Stimulated activated memory B cell treated with anti-CD40 and anti-IgM and Interleukin-4, amounts not matched to agents 10 μg/mL and 1 μg/mL and 100 μg/mL, for 72 hours (primary cell): ENCODE data around the gene PKHD1.
A peak's percentile ranks its signal among the peaks of the same experiment; 100 is the strongest.

ENCODE experiments used
- ATAC-seq: fragments of 150-1000 bp; cut with Tn5 transposase; 2 replicates; pipeline ENCODE4 v1.10.0; 2021
- H3K27ac Mint-ChIP-seq: one replicate; pipeline ENCODE4 v1.8.0; 2022; ENCODE audit warnings: mild to moderate bottlenecking, mixed read lengths
- H3K27me3 Mint-ChIP-seq: one replicate; pipeline ENCODE4 v1.8.0; 2022; ENCODE audit warnings: mixed read lengths
- H3K36me3 Mint-ChIP-seq: one replicate; pipeline ENCODE4 v1.8.0; 2022; ENCODE audit warnings: mixed read lengths
- H3K4me1 Mint-ChIP-seq: one replicate; pipeline ENCODE4 v1.8.0; 2022; ENCODE audit warnings: mixed read lengths
- H3K4me3 Mint-ChIP-seq: one replicate; pipeline ENCODE4 v1.8.0; 2022; ENCODE audit warnings: mild to moderate bottlenecking, moderate library complexity, mixed read lengths
- H3K9me3 Mint-ChIP-seq: one replicate; pipeline ENCODE4 v1.8.0; 2022; ENCODE audit warnings: mixed read lengths

PKHD1 gene

GRCh38 chr6:52027699-52028098 is 59.7 kb downstream of the PKHD1 start:
- Mint-ChIP-seq H3K4me3 (no peak overlapping the region), H3K36me3 (no peaks in the 10 kb centered on the region), H3K27ac (no peak overlapping the region), H3K27me3 (peaks cover 11% of the 10 kb centered on the region), H3K9me3 (peaks cover 2% of the 10 kb centered on the region), H3K4me1 (no peaks in the 10 kb centered on the region)
- no peak for ATAC-seq

- no peaks in the 10 kb centered on the region for H3K9me3 Mint-ChIP-seq
- H3K27ac Mint-ChIP-seq: no peak overlapping the region
- peaks cover 11% of the 10 kb centered on the region for H3K27me3 Mint-ChIP-seq
- H3K4me1 Mint-ChIP-seq: no peaks in the 10 kb centered on the region
- no peaks in the 10 kb centered on the region for H3K36me3 Mint-ChIP-seq
- no peak overlapping the region for H3K4me3 Mint-ChIP-seq
- no peak for ATAC-seq
Measured at GRCh38 chr6:52024451-52025068, 62.9 kb downstream of the PKHD1 start.

GRCh38 chr6:52022675-52023074 is 64.7 kb downstream of the PKHD1 start:
- no peaks in the 10 kb centered on the region for H3K9me3 Mint-ChIP-seq
- H3K4me1 Mint-ChIP-seq: no peaks in the 10 kb centered on the region
- H3K27me3 Mint-ChIP-seq: peaks cover 6% of the 10 kb centered on the region
- H3K36me3 Mint-ChIP-seq: no peaks in the 10 kb centered on the region
- no peak for ATAC-seq
- no peak overlapping the region for H3K27ac Mint-ChIP-seq
- H3K4me3 Mint-ChIP-seq: no peak overlapping the region

- H3K4me1 Mint-ChIP-seq: peaks cover 3% of the 10 kb centered on the region
- no peaks in the 10 kb centered on the region for H3K27me3 Mint-ChIP-seq
- H3K27ac Mint-ChIP-seq: no peak overlapping the region
- H3K4me3 Mint-ChIP-seq: no peak overlapping the region
- no peak for ATAC-seq
- H3K9me3 Mint-ChIP-seq: no peaks in the 10 kb centered on the region
- no peaks in the 10 kb centered on the region for H3K36me3 Mint-ChIP-seq
Measured at GRCh38 chr6:52020945-52021570, 66.4 kb downstream of the PKHD1 start.

GRCh38 chr6:52019881-52020280 is 67.5 kb downstream of the PKHD1 start:
- Mint-ChIP-seq H3K27me3 (no peaks in the 10 kb centered on the region), H3K27ac (no peak overlapping the region)
- ATAC-seq: no peak

GRCh38 chr6:52019092-52019491 is 68.3 kb downstream of the PKHD1 start:
- Mint-ChIP-seq H3K27me3 (no peaks in the 10 kb centered on the region), H3K9me3 (peaks cover 4% of the 10 kb centered on the region), H3K4me1 (peaks cover 10% of the 10 kb centered on the region), H3K27ac (no peak overlapping the region), H3K36me3 (no peaks in the 10 kb centered on the region), H3K4me3 (no peak overlapping the region)
- no peak for ATAC-seq

More at GRCh38 chr6:52019881-52020280, 67.5 kb downstream of the PKHD1 start:
- Mint-ChIP-seq H3K9me3 (no peaks in the 10 kb centered on the region), H3K4me1 (peaks cover 10% of the 10 kb centered on the region), H3K4me3 (no peak overlapping the region), H3K36me3 (no peaks in the 10 kb centered on the region)

GRCh38 chr6:52016915-52017748 is 70.3 kb downstream of the PKHD1 start:
- peaks cover 10% of the 10 kb centered on the region for H3K4me1 Mint-ChIP-seq
- no peak overlapping the region for H3K4me3 Mint-ChIP-seq
- no peak overlapping the region for H3K27ac Mint-ChIP-seq
- H3K9me3 Mint-ChIP-seq: peaks cover 4% of the 10 kb centered on the region
- H3K27me3 Mint-ChIP-seq: no peaks in the 10 kb centered on the region
- H3K36me3 Mint-ChIP-seq: no peaks in the 10 kb centered on the region
- no peak for ATAC-seq

GRCh38 chr6:52015953-52016352 is 71.5 kb downstream of the PKHD1 start:
- Mint-ChIP-seq H3K27ac (no peak overlapping the region), H3K4me3 (no peak overlapping the region), H3K4me1 (peaks cover 10% of the 10 kb centered on the region), H3K9me3 (peaks cover 4% of the 10 kb centered on the region), H3K27me3 (no peaks in the 10 kb centered on the region), H3K36me3 (no peaks in the 10 kb centered on the region)
- ATAC-seq: peak; percentile 59

- H3K27ac Mint-ChIP-seq: no peak overlapping the region
- H3K27me3 Mint-ChIP-seq: no peaks in the 10 kb centered on the region
- peaks cover 10% of the 10 kb centered on the region for H3K4me1 Mint-ChIP-seq
- no peak overlapping the region for H3K4me3 Mint-ChIP-seq
- H3K36me3 Mint-ChIP-seq: no peaks in the 10 kb centered on the region
- ATAC-seq: no peak
- H3K9me3 Mint-ChIP-seq: peaks cover 4% of the 10 kb centered on the region
Measured at GRCh38 chr6:52014391-52014790, 73.0 kb downstream of the PKHD1 start.

GRCh38 chr6:52013035-52013434 is 74.4 kb downstream of the PKHD1 start:
- no peak for ATAC-seq
- peaks cover 4% of the 10 kb centered on the region for H3K9me3 Mint-ChIP-seq
- H3K27me3 Mint-ChIP-seq: no peaks in the 10 kb centered on the region
- no peaks in the 10 kb centered on the region for H3K36me3 Mint-ChIP-seq
- H3K4me3 Mint-ChIP-seq: no peak overlapping the region
- no peak overlapping the region for H3K27ac Mint-ChIP-seq
- peaks cover 10% of the 10 kb centered on the region for H3K4me1 Mint-ChIP-seq

- H3K4me3 Mint-ChIP-seq: no peak overlapping the region
- H3K36me3 Mint-ChIP-seq: no peaks in the 10 kb centered on the region
- H3K9me3 Mint-ChIP-seq: peaks cover 4% of the 10 kb centered on the region
- peaks cover 10% of the 10 kb centered on the region for H3K4me1 Mint-ChIP-seq
- no peak for ATAC-seq
- H3K27ac Mint-ChIP-seq: no peak overlapping the region
- no peaks in the 10 kb centered on the region for H3K27me3 Mint-ChIP-seq
Measured at GRCh38 chr6:52012582-52012981, 74.8 kb downstream of the PKHD1 start.

GRCh38 chr6:52010806-52011205 is 76.6 kb downstream of the PKHD1 start:
- Mint-ChIP-seq H3K4me1 (peaks cover 4% of the 10 kb centered on the region), H3K36me3 (no peaks in the 10 kb centered on the region), H3K9me3 (peaks cover 4% of the 10 kb centered on the region), H3K27ac (no peak overlapping the region), H3K4me3 (no peak overlapping the region), H3K27me3 (no peaks in the 10 kb centered on the region)
- ATAC-seq: no peak

- H3K36me3 Mint-ChIP-seq: no peaks in the 10 kb centered on the region
- H3K4me1 Mint-ChIP-seq: no peaks in the 10 kb centered on the region
- H3K9me3 Mint-ChIP-seq: peaks cover 4% of the 10 kb centered on the region
- H3K27ac Mint-ChIP-seq: no peak overlapping the region
- H3K4me3 Mint-ChIP-seq: no peak overlapping the region
- H3K27me3 Mint-ChIP-seq: no peaks in the 10 kb centered on the region
- no peak for ATAC-seq
Measured at GRCh38 chr6:52010145-52010544, 77.3 kb downstream of the PKHD1 start.

- no peak for ATAC-seq
- Mint-ChIP-seq H3K9me3 (peaks cover 3% of the 10 kb centered on the region), H3K27ac (no peak overlapping the region), H3K27me3 (no peaks in the 10 kb centered on the region), H3K4me1 (no peaks in the 10 kb centered on the region), H3K4me3 (no peak overlapping the region), H3K36me3 (no peaks in the 10 kb centered on the region)
Measured at GRCh38 chr6:52009466-52010140, 77.8 kb downstream of the PKHD1 start.

- Mint-ChIP-seq H3K4me3 (no peak overlapping the region), H3K9me3 (no peaks in the 10 kb centered on the region), H3K36me3 (no peaks in the 10 kb centered on the region), H3K27ac (no peak overlapping the region), H3K4me1 (peaks cover 19% of the 10 kb centered on the region), H3K27me3 (no peaks in the 10 kb centered on the region)
- no peak for ATAC-seq
Measured at GRCh38 chr6:52000064-52000463, 87.3 kb downstream of the PKHD1 start.
